D721Med (cell line): ENCODE data around the gene RPS6KA3.

Experiments
- DNase-seq: peaks from one replicate; pipeline ENCODE4 v3.0.0; 2011; ENCODE audit warnings: low spot score; ENCODE audit not compliant: insufficient read length
- FAIRE-seq: peaks from 2 replicates; lab custom pipeline; 2011; peaks lifted over from hg19 to GRCh38; lab: Jason Lieb, UNC
- TF ChIP-seq, protein P1 (sequence below): IDR thresholded peaks from 2 replicates; pipeline ENCODE4 v1.5.1; 2012; ENCODE audit warnings: mild to moderate bottlenecking, control low read depth; ENCODE audit not compliant: insufficient read depth; ENCODE audit errors: missing control alignments

Gene RPS6KA3

GRCh38 chrX:20149326-20149725, 117.4 kb downstream of the RPS6KA3 start:
- FAIRE-seq (no peak), DNase-seq (no peak)
- TF ChIP-seq, protein P1, sequence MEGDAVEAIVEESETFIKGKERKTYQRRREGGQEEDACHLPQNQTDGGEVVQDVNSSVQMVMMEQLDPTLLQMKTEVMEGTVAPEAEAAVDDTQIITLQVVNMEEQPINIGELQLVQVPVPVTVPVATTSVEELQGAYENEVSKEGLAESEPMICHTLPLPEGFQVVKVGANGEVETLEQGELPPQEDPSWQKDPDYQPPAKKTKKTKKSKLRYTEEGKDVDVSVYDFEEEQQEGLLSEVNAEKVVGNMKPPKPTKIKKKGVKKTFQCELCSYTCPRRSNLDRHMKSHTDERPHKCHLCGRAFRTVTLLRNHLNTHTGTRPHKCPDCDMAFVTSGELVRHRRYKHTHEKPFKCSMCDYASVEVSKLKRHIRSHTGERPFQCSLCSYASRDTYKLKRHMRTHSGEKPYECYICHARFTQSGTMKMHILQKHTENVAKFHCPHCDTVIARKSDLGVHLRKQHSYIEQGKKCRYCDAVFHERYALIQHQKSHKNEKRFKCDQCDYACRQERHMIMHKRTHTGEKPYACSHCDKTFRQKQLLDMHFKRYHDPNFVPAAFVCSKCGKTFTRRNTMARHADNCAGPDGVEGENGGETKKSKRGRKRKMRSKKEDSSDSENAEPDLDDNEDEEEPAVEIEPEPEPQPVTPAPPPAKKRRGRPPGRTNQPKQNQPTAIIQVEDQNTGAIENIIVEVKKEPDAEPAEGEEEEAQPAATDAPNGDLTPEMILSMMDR: no peak

DNA sequence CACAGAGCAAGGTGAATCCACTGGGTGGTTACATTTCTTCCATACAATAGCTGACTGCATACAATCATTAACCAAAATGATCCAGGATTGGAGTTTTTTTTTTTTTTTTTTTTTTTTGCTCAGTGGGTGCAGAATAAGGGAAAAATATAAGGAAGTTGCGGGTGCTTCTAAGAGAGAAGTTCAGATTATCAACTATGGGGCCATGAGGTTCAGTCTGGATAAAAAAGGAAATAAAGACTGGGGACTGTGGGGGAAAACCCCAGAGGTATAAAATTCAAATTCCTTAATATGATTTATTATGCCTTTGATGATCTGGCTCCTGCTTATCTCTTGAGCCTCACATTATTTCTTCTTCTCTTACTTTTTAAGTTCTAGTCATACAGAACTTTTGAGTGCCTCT, 119.1 kb downstream of the RPS6KA3 start:
- DNase-seq (no peak), FAIRE-seq (no peak)
- TF ChIP-seq, protein P1: no peak

GRCh38 chrX:20144491-20144890, 122.2 kb downstream of the RPS6KA3 start:
- DNase-seq: no peak
- FAIRE-seq: no peak
- TF ChIP-seq, protein P1: no peak

DNA sequence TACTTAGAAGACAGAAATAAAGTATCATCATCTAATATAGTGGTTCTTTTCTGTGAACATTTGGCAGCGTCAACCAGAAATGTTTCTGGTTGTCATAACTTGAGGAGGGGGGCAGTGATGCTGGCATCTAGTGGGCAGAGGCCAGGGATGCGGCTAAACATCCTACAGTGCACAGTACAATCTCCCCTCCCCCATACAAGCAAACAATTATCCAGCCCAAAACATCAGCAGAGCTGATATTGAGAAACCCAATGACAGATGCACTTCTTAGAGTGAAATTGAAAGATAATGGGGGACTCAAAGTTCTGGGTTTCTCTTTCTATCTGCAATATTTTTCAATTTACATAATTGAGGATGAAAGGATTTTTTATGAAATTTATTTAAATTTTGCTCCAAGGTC, 123.1 kb downstream of the RPS6KA3 start:
- FAIRE-seq (no peak), DNase-seq (no peak)
- TF ChIP-seq, protein P1: no peak

DNA sequence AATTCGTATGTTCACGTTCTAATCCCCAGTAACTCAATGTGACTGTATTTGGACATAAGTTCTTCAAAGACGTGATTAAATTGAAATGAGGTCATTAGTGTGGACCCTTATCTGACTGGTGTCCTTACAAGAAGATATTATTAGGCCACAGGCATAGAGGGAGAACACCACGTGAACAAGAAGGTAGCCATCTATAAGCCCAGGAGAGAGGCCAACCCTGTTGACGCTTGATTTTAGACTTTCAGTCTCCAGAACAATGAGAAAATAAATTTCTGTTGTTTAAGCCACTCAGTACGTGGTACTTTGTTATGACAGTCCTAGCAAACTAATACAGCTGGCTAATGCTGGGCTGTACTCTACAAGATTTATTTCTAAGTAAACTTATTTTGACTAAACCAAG, 123.6 kb downstream of the RPS6KA3 start:
- TF ChIP-seq, protein P1: no peak
- no peak for FAIRE-seq
- no peak for DNase-seq

DNA sequence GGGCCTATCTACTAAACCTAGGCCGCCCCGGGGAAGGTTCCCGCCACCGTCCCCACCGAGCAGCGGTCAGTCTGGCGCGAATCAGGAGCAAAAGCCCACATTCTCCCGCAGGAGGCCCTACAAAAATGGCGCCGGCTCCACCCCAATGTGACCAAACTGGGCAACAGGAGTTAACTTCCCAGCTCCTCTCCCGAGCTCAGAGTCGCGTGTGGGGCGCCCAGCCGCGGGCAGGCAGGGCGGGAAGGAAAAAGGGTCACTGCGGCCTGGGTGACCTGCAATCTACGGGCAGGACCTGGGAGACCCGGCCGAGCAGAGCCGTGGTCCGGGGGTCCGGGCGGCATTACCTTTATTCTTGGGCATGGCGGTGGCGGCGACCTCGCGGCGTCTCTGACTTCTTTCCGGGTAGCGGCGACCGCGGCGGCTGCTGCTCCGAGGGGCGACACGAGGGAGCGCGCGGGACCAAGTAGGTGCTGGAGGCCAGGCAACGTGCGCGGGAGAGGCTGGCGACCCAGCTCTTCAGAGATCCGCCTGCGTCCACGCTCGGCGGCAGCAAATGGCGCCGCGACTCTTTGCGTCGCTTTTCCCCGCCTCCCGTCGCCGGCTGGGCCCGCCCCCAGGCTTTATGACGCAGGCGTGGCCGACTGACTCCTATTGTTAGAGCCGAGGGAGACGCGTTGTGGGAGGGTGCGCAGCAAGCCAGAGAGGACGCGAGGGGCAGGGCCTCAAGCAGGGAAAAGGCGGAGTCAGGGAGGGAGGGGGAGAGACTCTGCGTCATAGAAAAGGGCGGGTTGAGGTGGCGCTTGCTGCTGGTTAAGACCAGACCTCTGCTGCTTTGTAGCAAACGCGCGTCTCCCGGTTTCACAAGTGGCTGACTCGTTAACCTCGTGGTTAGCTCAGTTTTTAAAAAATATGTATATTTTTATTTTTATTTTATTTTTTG, 125.2 kb downstream of the RPS6KA3 start, which contains the start of gene EIF1AX:
EIF1AX (minus strand) TSS at position 558 of the 940 bp plus-strand sequence; CDS start at position 360, 198 bp downstream.
- DNase-seq (peak; percentile 32), FAIRE-seq (no peak)
- TF ChIP-seq, protein P1: no peak

DNA sequence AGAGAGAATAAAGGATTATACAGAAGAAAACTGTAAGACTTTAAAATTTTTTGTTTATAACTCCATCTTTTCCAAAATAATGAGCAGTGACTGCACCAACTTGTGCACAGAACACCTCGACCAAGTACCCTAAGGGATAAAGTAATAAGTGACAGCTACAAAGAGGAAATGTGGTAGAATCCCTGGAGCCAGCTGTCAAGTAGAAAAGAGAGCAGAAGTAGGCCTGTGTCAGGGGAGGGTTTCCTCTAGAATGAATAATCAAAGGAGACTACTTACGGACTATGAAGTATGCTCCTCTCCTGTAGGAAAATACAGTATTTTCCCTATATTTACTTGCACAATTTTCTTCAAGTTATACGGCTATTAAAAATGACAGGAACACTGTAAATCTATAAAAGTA, 126.3 kb downstream of the RPS6KA3 start:
- DNase-seq (no peak), FAIRE-seq (no peak)
- TF ChIP-seq, protein P1: no peak
